Ishikawa (cell line): ENCODE data around the gene HES6.

Experiments
- CEBPB ChIP-seq: IDR thresholded peaks from 2 replicates; pipeline ENCODE4 v1.6.1; 2012
- EP300 ChIP-seq: IDR thresholded peaks from 2 replicates; pipeline ENCODE4 v1.6.1; 2012; ENCODE audit warnings: borderline replicate concordance
- FOXM1 ChIP-seq: IDR thresholded peaks from 2 replicates; pipeline ENCODE4 v1.6.1; 2012; ENCODE audit warnings: low read depth, borderline replicate concordance
- NFIC ChIP-seq: IDR thresholded peaks from 2 replicates; pipeline ENCODE4 v1.6.1; 2012
- RAD21 ChIP-seq: IDR thresholded peaks from 2 replicates; pipeline ENCODE4 v1.6.1; 2012; ENCODE audit warnings: low read depth
- TAF1 ChIP-seq: IDR thresholded peaks from 2 replicates; pipeline ENCODE4 v1.6.1; 2012; ENCODE audit warnings: low read depth, mild to moderate bottlenecking
- TCF12 ChIP-seq: IDR thresholded peaks from 2 replicates; pipeline ENCODE4 v1.6.1; 2012; ENCODE audit warnings: low read depth
- TEAD4 ChIP-seq: IDR thresholded peaks from 2 replicates; pipeline ENCODE4 v1.6.1; 2012
- YY1 ChIP-seq: IDR thresholded peaks from 2 replicates; pipeline ENCODE4 v1.6.1; 2012; ENCODE audit warnings: low read depth
- TF ChIP-seq, protein P1 (sequence below): IDR thresholded peaks from 2 replicates; pipeline ENCODE4 v1.6.1; 2012
- TF ChIP-seq, protein P2 (sequence below): IDR thresholded peaks from 2 replicates; pipeline ENCODE4 v1.6.1; 2012
- TF ChIP-seq, protein P3 (sequence below): IDR thresholded peaks from 2 replicates; pipeline ENCODE4 v1.6.1; 2012; ENCODE audit warnings: low read depth, mild to moderate bottlenecking

DNA sequence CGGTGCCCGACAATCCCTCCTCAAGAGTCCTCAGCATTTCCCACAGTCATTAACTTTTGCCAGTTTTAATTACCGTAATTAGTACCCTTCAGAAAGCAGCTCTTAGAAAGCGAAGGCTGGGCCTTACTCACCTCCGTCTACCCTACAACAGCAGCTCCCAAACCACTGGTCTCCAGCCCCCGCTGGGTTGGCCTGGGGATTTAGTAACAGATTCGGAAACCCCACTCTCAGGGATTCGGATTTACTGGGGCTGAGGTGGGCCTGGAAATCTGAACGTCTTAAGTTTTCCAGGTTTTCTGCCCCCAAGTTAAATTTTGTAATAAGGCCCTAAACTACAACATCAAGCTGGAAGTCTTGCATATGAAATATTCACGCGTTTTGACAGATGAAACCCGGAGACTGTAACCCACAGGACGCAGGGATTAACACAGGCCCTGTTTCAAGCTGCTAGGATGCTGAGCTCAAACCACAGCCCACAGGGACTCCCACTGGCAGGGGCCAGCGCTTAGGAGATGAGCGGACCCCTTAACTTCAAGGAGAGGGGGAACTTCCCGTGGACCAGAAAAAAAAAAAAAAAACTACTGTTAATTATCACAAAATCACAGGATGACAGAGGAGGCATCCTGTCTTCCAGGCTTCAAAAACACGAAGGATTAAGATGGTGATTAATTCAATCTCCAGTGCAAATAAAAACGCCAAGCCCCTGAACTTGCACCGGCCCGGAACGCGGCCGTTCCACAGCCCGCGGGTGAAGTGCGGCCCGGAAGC is 37.3 kb downstream of the HES6 start:
- TF ChIP-seq CEBPB (no peak), TCF12 (no peak), FOXM1 (no peak), NFIC (no peak), TAF1 (no peak), RAD21 (no peak), EP300 (no peak), TEAD4 (no peak), YY1 (no peak)
- TF ChIP-seq, protein P1, sequence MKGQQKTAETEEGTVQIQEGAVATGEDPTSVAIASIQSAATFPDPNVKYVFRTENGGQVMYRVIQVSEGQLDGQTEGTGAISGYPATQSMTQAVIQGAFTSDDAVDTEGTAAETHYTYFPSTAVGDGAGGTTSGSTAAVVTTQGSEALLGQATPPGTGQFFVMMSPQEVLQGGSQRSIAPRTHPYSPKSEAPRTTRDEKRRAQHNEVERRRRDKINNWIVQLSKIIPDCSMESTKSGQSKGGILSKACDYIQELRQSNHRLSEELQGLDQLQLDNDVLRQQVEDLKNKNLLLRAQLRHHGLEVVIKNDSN = no peak
- TF ChIP-seq, protein P2, sequence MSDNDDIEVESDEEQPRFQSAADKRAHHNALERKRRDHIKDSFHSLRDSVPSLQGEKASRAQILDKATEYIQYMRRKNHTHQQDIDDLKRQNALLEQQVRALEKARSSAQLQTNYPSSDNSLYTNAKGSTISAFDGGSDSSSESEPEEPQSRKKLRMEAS = no peak
- TF ChIP-seq, protein P3, sequence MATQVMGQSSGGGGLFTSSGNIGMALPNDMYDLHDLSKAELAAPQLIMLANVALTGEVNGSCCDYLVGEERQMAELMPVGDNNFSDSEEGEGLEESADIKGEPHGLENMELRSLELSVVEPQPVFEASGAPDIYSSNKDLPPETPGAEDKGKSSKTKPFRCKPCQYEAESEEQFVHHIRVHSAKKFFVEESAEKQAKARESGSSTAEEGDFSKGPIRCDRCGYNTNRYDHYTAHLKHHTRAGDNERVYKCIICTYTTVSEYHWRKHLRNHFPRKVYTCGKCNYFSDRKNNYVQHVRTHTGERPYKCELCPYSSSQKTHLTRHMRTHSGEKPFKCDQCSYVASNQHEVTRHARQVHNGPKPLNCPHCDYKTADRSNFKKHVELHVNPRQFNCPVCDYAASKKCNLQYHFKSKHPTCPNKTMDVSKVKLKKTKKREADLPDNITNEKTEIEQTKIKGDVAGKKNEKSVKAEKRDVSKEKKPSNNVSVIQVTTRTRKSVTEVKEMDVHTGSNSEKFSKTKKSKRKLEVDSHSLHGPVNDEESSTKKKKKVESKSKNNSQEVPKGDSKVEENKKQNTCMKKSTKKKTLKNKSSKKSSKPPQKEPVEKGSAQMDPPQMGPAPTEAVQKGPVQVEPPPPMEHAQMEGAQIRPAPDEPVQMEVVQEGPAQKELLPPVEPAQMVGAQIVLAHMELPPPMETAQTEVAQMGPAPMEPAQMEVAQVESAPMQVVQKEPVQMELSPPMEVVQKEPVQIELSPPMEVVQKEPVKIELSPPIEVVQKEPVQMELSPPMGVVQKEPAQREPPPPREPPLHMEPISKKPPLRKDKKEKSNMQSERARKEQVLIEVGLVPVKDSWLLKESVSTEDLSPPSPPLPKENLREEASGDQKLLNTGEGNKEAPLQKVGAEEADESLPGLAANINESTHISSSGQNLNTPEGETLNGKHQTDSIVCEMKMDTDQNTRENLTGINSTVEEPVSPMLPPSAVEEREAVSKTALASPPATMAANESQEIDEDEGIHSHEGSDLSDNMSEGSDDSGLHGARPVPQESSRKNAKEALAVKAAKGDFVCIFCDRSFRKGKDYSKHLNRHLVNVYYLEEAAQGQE = no peak
